Cardiac muscle cell (in vitro differentiated cells and primary cell): ENCODE data around the gene SV2C. TPM values are rescaled to one million over a fixed set of nuclear protein-coding genes. Genes with fewer than 3 reads are reported as not detected.

Experiments
- DNase-seq, 2 donors: peaks; one replicate each; pipeline versions ENCODE4 v3.0.0 to v3.0.0-alpha.2; 2010 to 2017; ENCODE audit warnings: low read depth in 1 of 2, low spot score in 1 of 2
- H3K27ac ChIP-seq: fragments of 200-600 bp; sonication (generic); 2 replicates; pipeline ENCODE4 v1.5.1; 2016
- H3K27me3 ChIP-seq: fragments of 200-600 bp; sonication (generic); 2 replicates; pipeline ENCODE4 v1.6.0; 2016; ENCODE audit warnings: control low read depth
- H3K36me3 ChIP-seq: fragments of 200-600 bp; sonication (generic); 2 replicates; pipeline ENCODE4 v1.5.1; 2016; ENCODE audit warnings: control low read depth
- H3K4me1 ChIP-seq: fragments of 200-600 bp; sonication (generic); 2 replicates; pipeline ENCODE4 v1.8.1; 2017; ENCODE audit warnings: low read depth, mild to moderate bottlenecking, mixed run types
- H3K4me3 ChIP-seq: fragments of 200-600 bp; sonication (generic); 2 replicates; pipeline ENCODE4 v1.5.1; 2016; ENCODE audit warnings: mild to moderate bottlenecking
- H3K9me3 ChIP-seq: fragments of 200-600 bp; sonication (generic); 2 replicates; pipeline ENCODE4 v1.5.1; 2017; ENCODE audit warnings: low read depth, mild to moderate bottlenecking, control low read depth
- CTCF ChIP-seq: IDR thresholded peaks from 2 replicates; pipeline ENCODE4 v1.5.1; 2012; ENCODE audit warnings: low read depth, mild to moderate bottlenecking, low read length
- polyA plus RNA-seq: library from polyadenylated mRNA; unstranded; fragments of >200 nt; fragmentation: Nextera tagmentation; extraction: Ambion mirVana; gene quantifications from 2 replicates; pipeline ENCODE4 v1.2.1, GENCODE V29; 2016
- total RNA-seq: library from RNA; depleted of rRNA; stranded (reverse); fragments of >200 nt; gene quantifications from 2 replicates; pipeline ENCODE4 v1.2.3, GENCODE V29; 2016

Gene SV2C
- total and polyA plus RNA-seq, 2 experiments from 2014 or later: 0.13 to 0.24 TPM

GRCh38 chr5:76278261-76278789 is 195.1 kb downstream of the SV2C start:
- no peaks in the 10 kb centered on the region for H3K27me3 ChIP-seq
- DNase-seq: no peak
- no peak overlapping the region for H3K27ac ChIP-seq
- H3K4me1 ChIP-seq: no peaks in the 10 kb centered on the region
- TF ChIP-seq CTCF: no peak
- H3K36me3 ChIP-seq: no peaks in the 10 kb centered on the region
- H3K9me3 ChIP-seq: no peaks in the 10 kb centered on the region
- H3K4me3 ChIP-seq: no peak overlapping the region

DNA sequence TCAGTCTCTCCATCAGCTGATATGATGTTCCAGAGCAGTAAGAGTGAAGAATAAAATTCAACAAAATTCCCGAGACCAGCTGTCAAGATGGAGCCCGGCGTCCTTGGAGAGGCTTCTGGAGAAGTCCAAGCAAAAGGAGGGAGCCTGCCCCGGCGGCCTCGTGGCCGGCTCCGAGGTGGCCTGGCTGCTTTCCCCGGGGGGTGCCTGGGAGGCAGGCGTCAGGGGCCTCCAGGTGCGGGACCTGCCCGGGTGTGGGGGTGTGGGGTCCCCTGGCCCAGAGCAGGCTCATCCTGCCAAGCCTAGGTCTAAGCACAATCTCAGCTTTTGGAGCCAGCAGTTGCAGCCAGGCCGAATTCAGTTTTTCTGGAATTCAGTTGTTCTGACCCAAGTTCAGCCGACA is 197.3 kb downstream of the SV2C start:
- Histone ChIP-seq H3K27ac (no peak overlapping the region), H3K36me3 (no peaks in the 10 kb centered on the region), H3K4me3 (no peak overlapping the region), H3K4me1 (no peaks in the 10 kb centered on the region), H3K27me3 (no peaks in the 10 kb centered on the region), H3K9me3 (no peaks in the 10 kb centered on the region)
- no peak for TF ChIP-seq CTCF
- DNase-seq: no peak

- DNase-seq: no peak
- H3K4me3 ChIP-seq: no peak overlapping the region
- H3K27me3 ChIP-seq: no peaks in the 10 kb centered on the region
Measured at GRCh38 chr5:76283670-76284069, 200.5 kb downstream of the SV2C start.

DNA sequence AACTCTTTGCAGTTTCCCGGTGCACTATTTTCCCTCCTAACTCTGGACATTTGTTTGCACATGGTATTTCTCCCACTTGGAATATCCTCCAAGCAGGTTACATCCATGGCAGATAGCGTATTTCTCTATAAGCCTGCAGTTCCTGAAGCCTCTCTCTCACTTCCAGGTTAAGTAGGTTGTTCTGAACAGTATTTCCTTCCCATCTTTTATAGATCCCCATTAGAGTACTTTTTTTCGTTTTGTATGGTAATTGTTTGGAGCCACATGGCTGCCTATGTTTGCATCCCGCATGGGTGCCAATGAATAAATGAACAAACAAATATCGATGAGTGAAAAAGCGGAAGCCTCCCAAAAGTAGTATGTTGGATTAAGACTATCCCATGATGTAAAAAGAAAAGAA is 206.5 kb downstream of the SV2C start:
- Histone ChIP-seq H3K9me3 (no peaks in the 10 kb centered on the region), H3K4me1 (no peaks in the 10 kb centered on the region), H3K27me3 (no peaks in the 10 kb centered on the region), H3K27ac (no peak overlapping the region), H3K36me3 (no peaks in the 10 kb centered on the region), H3K4me3 (no peak overlapping the region)
- no peak for TF ChIP-seq CTCF
- no peak for DNase-seq

More at GRCh38 chr5:76283670-76284069, 200.5 kb downstream of the SV2C start:
- Histone ChIP-seq H3K27ac (no peak overlapping the region), H3K36me3 (no peaks in the 10 kb centered on the region), H3K9me3 (no peaks in the 10 kb centered on the region), H3K4me1 (no peaks in the 10 kb centered on the region)
- no peak for TF ChIP-seq CTCF

GRCh38 chr5:76290321-76290757 is 207.2 kb downstream of the SV2C start:
- Histone ChIP-seq H3K9me3 (no peaks in the 10 kb centered on the region), H3K27me3 (no peaks in the 10 kb centered on the region), H3K4me1 (no peaks in the 10 kb centered on the region), H3K27ac (no peak overlapping the region), H3K36me3 (no peaks in the 10 kb centered on the region), H3K4me3 (no peak overlapping the region)
- DNase-seq: no peak
- no peak for TF ChIP-seq CTCF
